Osteoblast (primary cell): Measurements from ENCODE around the gene IQCM. TPM values are rescaled to one million over a fixed set of nuclear protein-coding genes. Genes with fewer than 3 reads are reported as not detected.

Experiments used
- DNase-seq: peaks from one replicate; pipeline ENCODE4 v3.0.0; 2011; ENCODE audit warnings: low spot score, mixed read lengths; ENCODE audit not compliant: insufficient read length; ENCODE audit errors: missing footprints
- H2AFZ ChIP-seq: 2 replicates; pipeline ENCODE4 v1.6.0; 2011; ENCODE audit warnings: mild to moderate bottlenecking, low read length
- H3K27ac ChIP-seq: 2 replicates; pipeline ENCODE4 v1.5.1; 2011; ENCODE audit warnings: mild to moderate bottlenecking, low read depth, low read length, moderate library complexity
- H3K27me3 ChIP-seq: 2 replicates; pipeline ENCODE4 v1.6.0; 2012; ENCODE audit warnings: mild to moderate bottlenecking, control low read depth, inconsistent platforms, low read length, moderate library complexity; ENCODE audit not compliant: insufficient read depth
- H3K36me3 ChIP-seq: 2 replicates; pipeline ENCODE4 v1.5.1; 2011; ENCODE audit warnings: mild to moderate bottlenecking, low read length, control low read depth, moderate library complexity; ENCODE audit not compliant: insufficient read depth
- H3K4me1 ChIP-seq: 2 replicates; pipeline ENCODE4 v1.5.1; 2011; ENCODE audit warnings: mild to moderate bottlenecking, low read length, control low read depth, moderate library complexity; ENCODE audit not compliant: insufficient read depth
- H3K4me2 ChIP-seq: 2 replicates; pipeline ENCODE4 v1.6.0; 2011; ENCODE audit warnings: mild to moderate bottlenecking, low read length; ENCODE audit not compliant: insufficient read depth
- H3K4me3 ChIP-seq: fragments of 200-600 bp; sonication (generic); 3 replicates; pipeline ENCODE4 v1.5.1; 2012; ENCODE audit warnings: mild to moderate bottlenecking, low read length, inconsistent platforms; ENCODE audit not compliant: insufficient read depth
- H3K79me2 ChIP-seq: 2 replicates; pipeline ENCODE4 v1.6.0; 2012; ENCODE audit warnings: mild to moderate bottlenecking, low read length, control low read depth, inconsistent platforms; ENCODE audit not compliant: insufficient read depth
- H3K9me3 ChIP-seq: 2 replicates; pipeline ENCODE4 v1.5.1; 2011; ENCODE audit warnings: low read depth, low read length, control low read depth
- H4K20me1 ChIP-seq: 2 replicates; pipeline ENCODE4 v1.6.0; 2012; ENCODE audit warnings: mild to moderate bottlenecking, low read length, control low read depth; ENCODE audit not compliant: insufficient read depth
- total RNA-seq: library from RNA; depleted of rRNA; stranded (reverse); fragments of >200 nt; gene quantifications from 2 replicates; pipeline ENCODE4 v1.2.3, GENCODE V29; 2012
- TF ChIP-seq, protein P1 (sequence below): IDR thresholded peaks from 2 replicates; pipeline ENCODE4 v1.5.1; 2011; ENCODE audit warnings: mild to moderate bottlenecking, low read depth, low read length, moderate library complexity; ENCODE audit errors: extremely low read depth

Gene IQCM
- total RNA-seq, 1 donor = not detected

DNA sequence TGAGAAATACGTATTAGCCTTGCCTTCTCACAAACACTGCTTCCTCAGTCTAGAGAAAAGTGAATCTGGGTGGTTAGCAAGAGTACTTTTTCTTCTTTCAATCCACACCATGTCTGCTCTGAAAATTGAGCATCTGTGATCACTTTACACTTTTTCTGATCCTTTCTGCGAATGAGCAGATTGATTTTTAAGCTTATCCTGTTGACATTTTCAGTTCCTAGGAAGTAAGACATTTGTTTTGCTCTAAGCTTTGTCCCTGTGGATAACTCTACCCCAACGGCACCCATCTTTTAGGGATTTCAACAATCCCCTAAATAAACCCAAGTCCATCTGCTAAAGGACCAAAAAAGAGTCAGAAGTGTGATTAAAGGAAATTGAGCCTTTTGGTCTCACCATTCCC lies 487.5 kb downstream of the IQCM start:
- TF ChIP-seq, protein P1, sequence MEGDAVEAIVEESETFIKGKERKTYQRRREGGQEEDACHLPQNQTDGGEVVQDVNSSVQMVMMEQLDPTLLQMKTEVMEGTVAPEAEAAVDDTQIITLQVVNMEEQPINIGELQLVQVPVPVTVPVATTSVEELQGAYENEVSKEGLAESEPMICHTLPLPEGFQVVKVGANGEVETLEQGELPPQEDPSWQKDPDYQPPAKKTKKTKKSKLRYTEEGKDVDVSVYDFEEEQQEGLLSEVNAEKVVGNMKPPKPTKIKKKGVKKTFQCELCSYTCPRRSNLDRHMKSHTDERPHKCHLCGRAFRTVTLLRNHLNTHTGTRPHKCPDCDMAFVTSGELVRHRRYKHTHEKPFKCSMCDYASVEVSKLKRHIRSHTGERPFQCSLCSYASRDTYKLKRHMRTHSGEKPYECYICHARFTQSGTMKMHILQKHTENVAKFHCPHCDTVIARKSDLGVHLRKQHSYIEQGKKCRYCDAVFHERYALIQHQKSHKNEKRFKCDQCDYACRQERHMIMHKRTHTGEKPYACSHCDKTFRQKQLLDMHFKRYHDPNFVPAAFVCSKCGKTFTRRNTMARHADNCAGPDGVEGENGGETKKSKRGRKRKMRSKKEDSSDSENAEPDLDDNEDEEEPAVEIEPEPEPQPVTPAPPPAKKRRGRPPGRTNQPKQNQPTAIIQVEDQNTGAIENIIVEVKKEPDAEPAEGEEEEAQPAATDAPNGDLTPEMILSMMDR = no peak
- H3K79me2 ChIP-seq = no peaks in the 10 kb centered on the region
- H4K20me1 ChIP-seq = no peaks in the 10 kb centered on the region
- H3K36me3 ChIP-seq = no peaks in the 10 kb centered on the region
- no peaks in the 10 kb centered on the region for H3K27me3 ChIP-seq
- no peak overlapping the region for H3K27ac ChIP-seq
- no peak overlapping the region for H3K4me3 ChIP-seq
- H3K9me3 ChIP-seq = no peaks in the 10 kb centered on the region
- DNase-seq = no peak
- no peak overlapping the region for H3K4me2 ChIP-seq
- H3K4me1 ChIP-seq = no peaks in the 10 kb centered on the region
- H2AFZ ChIP-seq = no peak overlapping the region

DNA sequence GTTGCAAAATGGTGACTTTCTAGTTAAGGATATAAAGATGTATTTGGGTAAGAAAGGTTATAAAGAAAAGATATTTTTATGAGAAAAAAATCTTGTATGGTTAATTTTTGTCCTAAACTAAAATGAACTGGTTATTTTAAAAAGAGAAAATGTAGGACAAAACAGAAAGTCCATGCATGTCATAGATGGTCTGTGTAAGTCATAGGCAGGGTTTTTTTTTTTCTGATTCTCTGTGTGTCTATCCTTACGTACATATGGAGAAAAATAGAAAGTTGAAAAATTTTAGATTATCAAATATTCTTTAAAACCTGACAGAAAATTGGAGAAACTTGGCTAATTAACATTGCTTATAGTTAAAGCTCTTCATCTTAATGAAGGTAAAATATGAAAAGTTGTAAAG lies 493.4 kb downstream of the IQCM start:
- TF ChIP-seq, protein P1 = no peak
- no peak overlapping the region for H3K27ac ChIP-seq
- no peaks in the 10 kb centered on the region for H3K36me3 ChIP-seq
- H3K4me3 ChIP-seq = no peak overlapping the region
- no peaks in the 10 kb centered on the region for H3K27me3 ChIP-seq
- DNase-seq = no peak
- no peaks in the 10 kb centered on the region for H3K79me2 ChIP-seq
- H2AFZ ChIP-seq = no peak overlapping the region
- no peaks in the 10 kb centered on the region for H4K20me1 ChIP-seq
- H3K4me2 ChIP-seq = no peak overlapping the region
- H3K4me1 ChIP-seq = no peaks in the 10 kb centered on the region
- no peaks in the 10 kb centered on the region for H3K9me3 ChIP-seq

DNA sequence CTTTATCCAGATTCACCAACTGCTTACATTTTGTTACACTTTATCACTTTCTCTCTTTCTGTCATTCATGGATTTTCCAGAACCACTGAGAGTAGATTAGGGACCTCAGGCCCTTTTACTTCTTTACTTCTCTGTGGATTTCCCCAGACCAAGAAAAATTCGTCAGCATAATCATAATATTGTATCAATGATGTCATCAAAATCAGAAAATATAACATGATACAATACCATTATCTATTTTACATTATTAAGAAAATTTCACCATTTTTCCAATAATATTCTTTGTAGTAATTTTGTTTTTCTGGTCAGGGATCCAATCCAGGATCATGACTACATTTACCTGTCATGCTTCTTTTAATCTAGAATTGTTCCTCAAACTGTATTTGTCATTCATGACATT lies 494.2 kb downstream of the IQCM start:
- Histone ChIP-seq H3K36me3 (no peaks in the 10 kb centered on the region), H2AFZ (no peak overlapping the region), H3K79me2 (no peaks in the 10 kb centered on the region), H3K27ac (no peak overlapping the region), H4K20me1 (no peaks in the 10 kb centered on the region), H3K4me2 (no peak overlapping the region), H3K9me3 (no peaks in the 10 kb centered on the region), H3K4me1 (no peaks in the 10 kb centered on the region), H3K27me3 (no peaks in the 10 kb centered on the region), H3K4me3 (no peak overlapping the region)
- DNase-seq = no peak
- TF ChIP-seq, protein P1 = no peak

DNA sequence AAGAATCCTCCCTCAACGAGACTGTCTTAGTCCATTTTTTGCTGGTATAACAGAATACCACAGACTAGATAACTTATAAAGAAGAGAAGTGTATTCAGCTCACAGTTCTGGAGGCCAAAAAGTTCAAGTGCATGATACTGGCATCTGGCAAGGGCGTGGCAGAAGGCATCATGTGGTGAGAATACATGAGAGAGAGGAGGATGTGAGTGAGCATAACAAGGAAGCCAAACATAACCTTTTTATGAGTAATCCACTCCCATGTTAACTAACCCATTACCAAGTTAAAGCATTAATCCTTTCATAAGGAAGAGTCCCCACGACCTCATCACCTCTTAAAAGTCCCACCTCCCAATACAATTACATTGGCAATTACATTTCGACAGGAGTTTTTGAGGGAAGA lies 504.6 kb downstream of the IQCM start:
- no peak for DNase-seq

More for the DNA sequence above, 504.6 kb downstream of the IQCM start:
- no peaks in the 10 kb centered on the region for H3K36me3 ChIP-seq
- H3K27ac ChIP-seq = no peak overlapping the region
- H3K9me3 ChIP-seq = no peaks in the 10 kb centered on the region
- no peaks in the 10 kb centered on the region for H3K79me2 ChIP-seq
- H3K4me1 ChIP-seq = no peaks in the 10 kb centered on the region
- H2AFZ ChIP-seq = no peak overlapping the region
- TF ChIP-seq, protein P1 = no peak
- H3K4me2 ChIP-seq = no peak overlapping the region
- no peak overlapping the region for H3K4me3 ChIP-seq
- no peaks in the 10 kb centered on the region for H3K27me3 ChIP-seq
- no peaks in the 10 kb centered on the region for H4K20me1 ChIP-seq
